Ovary (tissue), 9 donors: ENCODE measurements around the gene ERBIN. TPM values are rescaled to one million over a fixed set of nuclear protein-coding genes. Genes with fewer than 3 reads are reported as not detected.
"Not testable (repeated sequence)": the region's sequence is repeated elsewhere in the genome, so short reads cannot be mapped to it uniquely, and the experiment has no call there.

Experiments used
- DNase-seq, 5 donors: peaks; one replicate each; pipeline ENCODE4 v3.0.0-alpha.2; 2019 to 2020
- H3K27ac ChIP-seq, 2 donors: fragments of 200-600 bp; one replicate each; pipeline versions ENCODE4 v1.5.1 to v1.8.0; 2019 to 2022
- H3K27me3 ChIP-seq: fragments of 200-600 bp; one replicate; pipeline ENCODE4 v1.8.0; 2022
- H3K36me3 ChIP-seq: fragments of 200-600 bp; sonication (generic); one replicate; pipeline ENCODE4 v1.5.1; 2019
- H3K4me1 ChIP-seq: one replicate; pipeline ENCODE4 v1.8.1; 2013; ENCODE audit warnings: mild to moderate bottlenecking, moderate library complexity; ENCODE audit not compliant: insufficient read depth
- H3K4me3 ChIP-seq: fragments of 200-600 bp; sonication (generic); one replicate; pipeline ENCODE4 v1.5.1; 2017
- H3K9me3 ChIP-seq, 2 donors: fragments of 200-600 bp in 1 of 2; sonication (generic) in 1 of 2; one replicate each; pipeline versions ENCODE4 v1.5.1 to v1.8.1; 2013 to 2019; ENCODE audit warnings: mild to moderate bottlenecking in 1 of 2, moderate library complexity in 1 of 2
- EP300 ChIP-seq: sonication (generic); formaldehyde crosslinking; IDR thresholded peaks from one replicate; pipeline ENCODE4 v1.6.1; 2017; ENCODE audit warnings: antibody characterized with exemption
- POLR2A ChIP-seq: fragments of 450-650 bp; IDR thresholded peaks from one replicate; pipeline ENCODE4 v1.6.1; 2017; ENCODE audit warnings: antibody characterized with exemption, mild to moderate bottlenecking, moderate library complexity
- WGBS, 3 donors: extraction: QIAGEN DNeasy Blood & Tissue Kit in 1 of 3; methylation state at CpG; one replicate each; pipeline versions ENCODE4 v1.1.5 to v1.1.7; 2013 to 2017; 5-methylcytosine and 5-hydroxymethylcytosine counted together
- intact Hi-C, 4 donors: fragments of 100-400 bp; cut with DNase I; formaldehyde crosslinking; loops; one replicate each; pipeline versions ENCODE4 v1.11.0 to v1.15.1; 2022 to 2023
- polyA plus RNA-seq, 2 donors: library from polyadenylated mRNA; stranded (reverse); fragments of 200-250 nt in 1 of 2; fragments of 350-450 nt in 1 of 2; fragmentation: Illumina TruSeq in 1 of 2; extraction: RNeasy Lipid Tissue Mini Kit (QIAGEN cat#74804) in 1 of 2; gene quantifications; one replicate each; pipeline ENCODE4 v1.2.3, GENCODE V29; 2013 to 2014
- total RNA-seq, 7 donors: library from RNA; depleted of rRNA in 2 of 7; stranded (reverse); fragments of >200 nt in 2 of 7; fragmentation: NEBNext Ultra II Directional in 3 of 7; extraction: Animal tissue kit (Norgen Biotek cat#: 25700) in 3 of 7; gene quantifications; one replicate each; pipeline versions ENCODE4 v1.1.0 to v1.2.4, GENCODE V29; 2016 to 2023
- TF ChIP-seq, protein P1 (sequence below), 3 donors: fragments of 450-650 bp in 2 of 3; fragments of 200-600 bp in 1 of 3; IDR thresholded peaks; one replicate each; pipeline versions ENCODE4 v1.5.1 to v1.8.0; 2016 to 2022; ENCODE audit warnings: antibody characterized with exemption in 3 of 3, mild to moderate bottlenecking in 1 of 3
- donor health status: DM: no; HTN: no; CAD: no; lungs with moderate emphysema.
- donor health status: DM: no; HTN: no; CAD: no.
- donor health status: Bipolar disorder and iron deficiency.
- donor health status: DM: yes; HTN: yes; CAD: no.
- donor health status: DM: no; HTN: no; CAD: no.
- donor health status: DM: yes; HTN: yes; CAD: no.

ERBIN gene
- total and polyA plus RNA-seq, 9 donors: 20.2 to 67.9 (median 57.5) TPM

DNA sequence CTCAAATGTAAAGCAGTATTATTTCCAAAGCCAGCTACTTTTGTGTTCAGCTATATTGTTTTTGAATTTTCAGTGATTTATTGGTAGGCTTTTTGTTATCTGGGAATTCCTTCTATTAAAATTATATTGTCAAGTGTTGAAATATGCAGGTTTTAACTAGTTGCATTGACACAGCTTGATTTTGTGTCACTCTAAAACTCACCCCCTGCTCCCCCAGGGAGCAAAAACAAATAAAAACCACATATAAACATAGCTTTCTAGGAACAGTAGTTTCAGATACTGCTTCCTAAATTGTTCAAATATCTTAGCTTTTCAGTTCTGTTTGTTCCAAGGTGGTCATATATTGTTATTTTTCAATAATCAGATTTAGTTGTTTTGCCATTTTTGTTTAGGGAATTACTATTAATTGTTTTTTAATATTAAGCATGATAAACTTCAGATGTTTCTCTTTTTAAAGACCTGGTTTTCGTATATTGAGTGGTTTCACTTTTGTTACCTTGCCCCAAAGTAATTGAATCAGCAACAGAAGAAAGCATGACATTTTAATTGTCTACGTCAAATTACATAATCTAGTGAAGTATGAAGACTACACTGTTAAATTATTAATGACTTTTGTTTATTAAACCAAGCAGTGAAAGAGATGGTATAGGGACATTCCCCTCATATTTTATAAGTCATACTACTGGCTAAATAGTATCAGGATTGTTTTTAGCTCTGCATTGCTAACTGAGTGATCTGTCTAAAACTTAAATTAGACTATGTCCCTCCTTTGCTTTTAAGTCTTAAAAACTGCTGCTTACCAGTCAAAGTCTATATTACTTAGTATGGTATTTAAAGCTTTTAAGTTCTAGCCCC lies 43.4 kb downstream of the ERBIN start:
- peak overlapping the region in 1 of 2 donors; percentile 27 for H3K27ac ChIP-seq
- no peak for DNase-seq
- H3K27me3 ChIP-seq: no peaks in the 10 kb centered on the region
- H3K4me1 ChIP-seq: peaks cover 9% of the 10 kb centered on the region
- intact Hi-C loops: no loop called here
- no peaks in the 10 kb centered on the region for H3K36me3 ChIP-seq
- H3K4me3 ChIP-seq: no peak overlapping the region
- WGBS, 3 donors: 18 to 30% (median 19%) methylated on average over 2 of the region's 2 CpGs
- TF ChIP-seq POLR2A (no peak), EP300 (no peak)
- TF ChIP-seq, protein P1, sequence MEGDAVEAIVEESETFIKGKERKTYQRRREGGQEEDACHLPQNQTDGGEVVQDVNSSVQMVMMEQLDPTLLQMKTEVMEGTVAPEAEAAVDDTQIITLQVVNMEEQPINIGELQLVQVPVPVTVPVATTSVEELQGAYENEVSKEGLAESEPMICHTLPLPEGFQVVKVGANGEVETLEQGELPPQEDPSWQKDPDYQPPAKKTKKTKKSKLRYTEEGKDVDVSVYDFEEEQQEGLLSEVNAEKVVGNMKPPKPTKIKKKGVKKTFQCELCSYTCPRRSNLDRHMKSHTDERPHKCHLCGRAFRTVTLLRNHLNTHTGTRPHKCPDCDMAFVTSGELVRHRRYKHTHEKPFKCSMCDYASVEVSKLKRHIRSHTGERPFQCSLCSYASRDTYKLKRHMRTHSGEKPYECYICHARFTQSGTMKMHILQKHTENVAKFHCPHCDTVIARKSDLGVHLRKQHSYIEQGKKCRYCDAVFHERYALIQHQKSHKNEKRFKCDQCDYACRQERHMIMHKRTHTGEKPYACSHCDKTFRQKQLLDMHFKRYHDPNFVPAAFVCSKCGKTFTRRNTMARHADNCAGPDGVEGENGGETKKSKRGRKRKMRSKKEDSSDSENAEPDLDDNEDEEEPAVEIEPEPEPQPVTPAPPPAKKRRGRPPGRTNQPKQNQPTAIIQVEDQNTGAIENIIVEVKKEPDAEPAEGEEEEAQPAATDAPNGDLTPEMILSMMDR (IDR thresholded peaks at IDR 0.05): no peak
- no peaks in the 10 kb centered on the region for H3K9me3 ChIP-seq

DNA sequence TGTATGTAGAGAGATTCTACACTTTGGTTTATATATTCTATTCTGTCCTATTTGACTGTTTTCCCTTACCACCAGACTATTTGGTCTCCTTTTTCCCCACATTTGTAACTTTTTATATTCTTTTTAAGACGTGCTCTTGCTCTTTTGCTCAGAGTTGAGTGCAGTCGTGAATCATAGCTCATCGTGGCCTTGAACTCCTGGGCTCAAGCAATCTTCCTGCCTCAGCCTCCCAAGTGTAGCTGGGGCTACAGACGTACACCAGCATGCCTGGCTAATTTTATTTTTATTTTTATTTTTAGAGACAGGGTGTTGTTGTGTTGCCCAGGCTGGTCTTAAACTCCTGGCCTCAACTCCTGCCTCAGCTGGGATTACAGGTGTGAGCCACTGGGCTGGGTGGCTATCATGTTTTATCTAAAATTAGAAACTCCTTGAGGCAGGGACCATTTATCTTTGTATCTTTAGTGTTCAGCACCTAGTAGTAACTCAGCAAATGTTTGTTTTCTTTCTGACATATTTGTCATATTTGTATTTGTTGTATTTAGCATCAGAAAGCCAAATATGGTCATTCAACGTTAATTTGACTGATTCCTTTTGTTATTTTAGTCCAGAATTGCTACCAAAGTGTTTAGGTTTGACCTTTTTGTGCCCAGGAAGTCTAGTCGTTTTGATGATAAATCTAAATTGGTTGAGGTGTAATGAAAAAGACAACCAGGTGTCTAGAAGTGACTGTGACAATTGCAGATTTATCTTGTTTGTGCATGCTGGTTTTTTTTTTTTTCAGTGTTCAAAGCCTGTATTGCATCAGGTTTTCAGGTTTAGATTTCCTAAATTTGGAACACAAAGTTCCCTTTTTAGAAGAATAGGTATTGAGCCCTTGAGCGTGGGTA lies 44.3 kb downstream of the ERBIN start:
- no peak overlapping the region for H3K4me3 ChIP-seq
- no peaks in the 10 kb centered on the region for H3K27me3 ChIP-seq
- TF ChIP-seq POLR2A (no peak), EP300 (no peak)
- TF ChIP-seq, protein P1 (IDR thresholded peaks at IDR 0.05): no peak
- intact Hi-C loops: no loop called here
- no peaks in the 10 kb centered on the region for H3K36me3 ChIP-seq
- H3K4me1 ChIP-seq: peaks cover 4% of the 10 kb centered on the region
- no peaks in the 10 kb centered on the region for H3K9me3 ChIP-seq
- DNase-seq: peak in 3 of 5 donors; percentile 12 to 45 (median 32)
- WGBS, 3 donors: 19 to 33% (median 31%) methylated on average over 7 of the region's 7 CpGs
- H3K27ac ChIP-seq: peak overlapping the region in 1 of 2 donors; percentile 27

- TF ChIP-seq, protein P1 (IDR thresholded peaks at IDR 0.05): no peak
- TF ChIP-seq POLR2A (no peak), EP300 (no peak)
- 89 to 95% (median 93%) methylated on average over 3 of the region's 3 CpGs for WGBS, 3 donors
- Histone ChIP-seq H3K4me1 (peaks cover 4% of the 10 kb centered on the region), H3K4me3 (no peak overlapping the region), H3K36me3 (no peaks in the 10 kb centered on the region), H3K9me3 (no peaks in the 10 kb centered on the region), H3K27ac (no peak overlapping the region), H3K27me3 (no peaks in the 10 kb centered on the region)
- DNase-seq: no peak
- intact Hi-C loops: no loop called here
Measured at GRCh38 chr5:65971643-65972042, 45.3 kb downstream of the ERBIN start.

GRCh38 chr5:65972896-65973295 lies 46.5 kb downstream of the ERBIN start:
- H3K36me3 ChIP-seq, DNase-seq, H3K27ac ChIP-seq, H3K4me3 ChIP-seq, H3K27me3 ChIP-seq, H3K4me1 ChIP-seq, H3K9me3 ChIP-seq, intact Hi-C loops: not testable (repeated sequence)
- WGBS, 3 donors: 78 to 89% (median 83%) methylated on average over 3 of the region's 3 CpGs
